Esophagus muscularis mucosa (tissue), 4 donors: ENCODE measurements around the gene HTRA1. TPM values are rescaled to one million over a fixed set of nuclear protein-coding genes. Genes with fewer than 3 reads are reported as not detected.

Source experiments
- DNase-seq: peaks from one replicate; pipeline ENCODE4 v3.0.0-alpha.2; 2017; ENCODE audit errors: extremely low spot score
- H3K27ac ChIP-seq, 4 donors: fragments of 200-600 bp; sonication (generic); replicated peaks in 1 of 4; 1 replicate in 3 of 4; 2 replicates in 1 of 4; pipeline ENCODE4 v1.5.1; 2016 to 2019; ENCODE audit warnings: mild to moderate bottlenecking in 1 of 4
- H3K27me3 ChIP-seq, 4 donors: fragments of 200-600 bp; sonication (generic); one replicate each; pipeline versions ENCODE4 v1.5.1 to v1.6.0; 2016 to 2019
- H3K36me3 ChIP-seq, 4 donors: fragments of 200-600 bp; sonication (generic); one replicate each; pipeline ENCODE4 v1.5.1; 2016 to 2019
- H3K4me1 ChIP-seq, 4 donors: fragments of 200-600 bp; sonication (generic); one replicate each; pipeline ENCODE4 v1.5.1; 2016 to 2019
- H3K4me3 ChIP-seq, 4 donors: fragments of 200-600 bp; sonication (generic); 1 replicate in 2 of 4; 2 replicates in 2 of 4; pipeline ENCODE4 v1.5.1; 2016 to 2019; ENCODE audit warnings: mild to moderate bottlenecking in 4 of 4, moderate library complexity in 1 of 4
- H3K9me3 ChIP-seq, 4 donors: fragments of 200-600 bp; sonication (generic); 1 replicate in 3 of 4; 2 replicates in 1 of 4; pipeline ENCODE4 v1.5.1; 2016 to 2019
- CTCF ChIP-seq, 3 experiments: fragments of 200-600 bp in 2 of 3; fragments of 450-650 bp in 1 of 3; sonication (generic) in 2 of 3; IDR thresholded peaks; one replicate each; pipeline ENCODE4 v1.5.1; 2017 to 2019; ENCODE audit warnings: antibody characterized with exemption in 3 of 3, mild to moderate bottlenecking in 2 of 3, moderate library complexity in 1 of 3
- EP300 ChIP-seq: sonication (generic); formaldehyde crosslinking; IDR thresholded peaks from one replicate; pipeline ENCODE4 v1.6.1; 2017; ENCODE audit warnings: antibody characterized with exemption
- POLR2A ChIP-seq: fragments of 450-650 bp; IDR thresholded peaks from one replicate; pipeline ENCODE4 v1.6.1; 2017; ENCODE audit warnings: antibody characterized with exemption, moderate library complexity, mild to moderate bottlenecking, low read depth
- POLR2AphosphoS5 ChIP-seq, 2 donors: sonication (generic); formaldehyde crosslinking; IDR thresholded peaks; one replicate each; pipeline ENCODE4 v1.6.1; 2017; ENCODE audit warnings: antibody characterized with exemption in 2 of 2
- WGBS: methylation state at CpG from one replicate; pipeline ENCODE4 v1.1.5; 2018; 5-methylcytosine and 5-hydroxymethylcytosine counted together
- intact Hi-C: fragments of 100-400 bp; cut with DNase I; formaldehyde crosslinking; loops from one replicate; pipeline ENCODE4 v1.15.1; 2023
- total RNA-seq, 4 donors: library from RNA; depleted of rRNA; stranded (reverse); fragments of >200 nt; gene quantifications; one replicate each; pipeline versions ENCODE4 v1.1.0 to v1.2.1, GENCODE V29; 2016

Gene HTRA1
- total RNA-seq, 4 donors from 2014 or later: 101 to 146 (median 109) TPM

- intact Hi-C loops: no loop called here
- Histone ChIP-seq H3K36me3 (no peaks in the 10 kb centered on the region), H3K4me1 (peaks cover 0 to 4% (median 0%) of the 10 kb centered on the region in 4 donors), H3K9me3 (no peaks in the 10 kb centered on the region), H3K4me3 (no peak overlapping the region), H3K27me3 (no peaks in the 10 kb centered on the region), H3K27ac (no peak overlapping the region)
- no peak for DNase-seq
- 89% methylated on average over 11 of the region's 11 CpGs for WGBS
- TF ChIP-seq CTCF (IDR thresholded peaks at IDR 0.05) (no peak), EP300 (no peak), POLR2AphosphoS5 (IDR thresholded peaks at IDR 0.05) (no peak), POLR2A (no peak)
Measured at GRCh38 chr10:122548407-122549085, 87.2 kb downstream of the HTRA1 start.

GRCh38 chr10:122549636-122550035 lies 88.3 kb downstream of the HTRA1 start:
- TF ChIP-seq CTCF (IDR thresholded peaks at IDR 0.05) (no peak), POLR2A (no peak), POLR2AphosphoS5 (IDR thresholded peaks at IDR 0.05) (no peak), EP300 (no peak)

GRCh38 chr10:122550427-122550826 lies 89.1 kb downstream of the HTRA1 start:
- 95% methylated on average over 9 of the region's 9 CpGs for WGBS
- Histone ChIP-seq H3K4me1 (peaks cover 0 to 4% (median 0%) of the 10 kb centered on the region in 4 donors), H3K27ac (no peak overlapping the region), H3K27me3 (no peaks in the 10 kb centered on the region), H3K4me3 (no peak overlapping the region), H3K9me3 (no peaks in the 10 kb centered on the region), H3K36me3 (no peaks in the 10 kb centered on the region)
- TF ChIP-seq CTCF (IDR thresholded peaks at IDR 0.05) (no peak), POLR2AphosphoS5 (IDR thresholded peaks at IDR 0.05) (no peak)
- DNase-seq: no peak
- intact Hi-C loops: no loop called here

More at GRCh38 chr10:122549636-122550035, 88.3 kb downstream of the HTRA1 start:
- 82% methylated on average over 2 of the region's 2 CpGs for WGBS
- no peaks in the 10 kb centered on the region for H3K36me3 ChIP-seq
- no peak overlapping the region for H3K4me3 ChIP-seq
- DNase-seq: no peak
- intact Hi-C loops: no loop called here
- H3K27ac ChIP-seq: no peak overlapping the region
- H3K9me3 ChIP-seq: no peaks in the 10 kb centered on the region
- H3K27me3 ChIP-seq: no peaks in the 10 kb centered on the region
- H3K4me1 ChIP-seq: peaks cover 0 to 4% (median 0%) of the 10 kb centered on the region in 4 donors

- Histone ChIP-seq H3K36me3 (no peaks in the 10 kb centered on the region), H3K27ac (no peak overlapping the region), H3K27me3 (peaks cover 0 to 3% (median 0%) of the 10 kb centered on the region in 4 donors), H3K9me3 (no peaks in the 10 kb centered on the region), H3K4me1 (peaks cover 0 to 4% (median 0%) of the 10 kb centered on the region in 4 donors), H3K4me3 (no peak overlapping the region)
- intact Hi-C loops: no loop called here
- WGBS: 71% methylated on average over 3 of the region's 3 CpGs
- TF ChIP-seq EP300: no peak
- TF ChIP-seq CTCF (IDR thresholded peaks at IDR 0.05): no peak
- no peak for TF ChIP-seq POLR2A
- TF ChIP-seq POLR2AphosphoS5 (IDR thresholded peaks at IDR 0.05): no peak
- no peak for DNase-seq
Measured at GRCh38 chr10:122550983-122551382, 89.6 kb downstream of the HTRA1 start.

- no peak for DNase-seq
- Histone ChIP-seq H3K27me3 (peaks cover 0 to 8% (median 0%) of the 10 kb centered on the region in 4 donors), H3K36me3 (no peaks in the 10 kb centered on the region), H3K9me3 (no peaks in the 10 kb centered on the region), H3K4me3 (no peak overlapping the region), H3K4me1 (peaks cover 0 to 4% (median 0%) of the 10 kb centered on the region in 4 donors), H3K27ac (no peak overlapping the region)
- no peak for TF ChIP-seq CTCF (IDR thresholded peaks at IDR 0.05)
- TF ChIP-seq EP300: no peak
- TF ChIP-seq POLR2AphosphoS5 (IDR thresholded peaks at IDR 0.05): no peak
- TF ChIP-seq POLR2A: no peak
- 49% methylated on average over 5 of the region's 9 CpGs for WGBS
- intact Hi-C loops: no loop called here
Measured at GRCh38 chr10:122551450-122551849, 90.1 kb downstream of the HTRA1 start.
